ENCODE results near the gene NTN5. TPM values are rescaled to one million over a fixed set of nuclear protein-coding genes. Genes with fewer than 3 reads are reported as not detected.
"Not testable (repeated sequence)": the region's sequence is repeated elsewhere in the genome, so short reads cannot be mapped to it uniquely, and the experiment has no call there.

The NTN5 gene
- total RNA-seq, 1 donor from 2014 or later: 1.8 TPM

- no peak for TF ChIP-seq CTCF (IDR thresholded peaks at IDR 0.05; ENCODE audit: partially characterized antibody, unreplicated experiment)
- no peaks in the 10 kb centered on the region for H3K36me3 Mint-ChIP-seq (ENCODE audit: unreplicated experiment)
- H3K9me3 Mint-ChIP-seq (ENCODE audit: unreplicated experiment): no peaks in the 10 kb centered on the region
- H3K4me1 Mint-ChIP-seq (ENCODE audit: low read depth, unreplicated experiment): peaks cover 1% of the 10 kb centered on the region
- peaks cover 2% of the 10 kb centered on the region for H3K27me3 Mint-ChIP-seq (ENCODE audit: unreplicated experiment)
- no peak overlapping the region for H3K4me3 Mint-ChIP-seq (ENCODE audit: unreplicated experiment)
- DNase-seq: no peak
- H3K27ac Mint-ChIP-seq (ENCODE audit: unreplicated experiment): no peak overlapping the region
These were observed 11.1 kb downstream of the NTN5 start for GRCh38 chr19:48661711-48662090.

GRCh38 chr19:48660852-48661710, 11.7 kb downstream of the NTN5 start:
- TF ChIP-seq CTCF (IDR thresholded peaks at IDR 0.05; ENCODE audit: partially characterized antibody, unreplicated experiment): no peak
- Mint-ChIP-seq H3K4me1 (ENCODE audit: low read depth, unreplicated experiment) (peaks cover 1% of the 10 kb centered on the region), H3K4me3 (ENCODE audit: unreplicated experiment) (no peak overlapping the region), H3K27me3 (ENCODE audit: unreplicated experiment) (peaks cover 2% of the 10 kb centered on the region), H3K27ac (ENCODE audit: unreplicated experiment) (no peak overlapping the region), H3K9me3 (ENCODE audit: unreplicated experiment) (no peaks in the 10 kb centered on the region), H3K36me3 (ENCODE audit: unreplicated experiment) (no peaks in the 10 kb centered on the region)
- DNase-seq: peak; percentile 58

- Mint-ChIP-seq H3K4me1 (ENCODE audit: low read depth, unreplicated experiment) (peaks cover 3% of the 10 kb centered on the region), H3K9me3 (ENCODE audit: unreplicated experiment) (peaks cover 1% of the 10 kb centered on the region), H3K36me3 (ENCODE audit: unreplicated experiment) (no peaks in the 10 kb centered on the region), H3K4me3 (ENCODE audit: unreplicated experiment) (no peak overlapping the region), H3K27ac (ENCODE audit: unreplicated experiment) (no peak overlapping the region), H3K27me3 (ENCODE audit: unreplicated experiment) (peaks cover 2% of the 10 kb centered on the region)
- no peak for TF ChIP-seq CTCF (IDR thresholded peaks at IDR 0.05; ENCODE audit: partially characterized antibody, unreplicated experiment)
- DNase-seq: no peak
These were observed 13.0 kb downstream of the NTN5 start for GRCh38 chr19:48659768-48660167.

GRCh38 chr19:48658483-48658882, 14.3 kb downstream of the NTN5 start:
- H3K27me3 Mint-ChIP-seq (ENCODE audit: unreplicated experiment): peaks cover 4% of the 10 kb centered on the region
- H3K36me3 Mint-ChIP-seq (ENCODE audit: unreplicated experiment): no peaks in the 10 kb centered on the region
- H3K9me3 Mint-ChIP-seq (ENCODE audit: unreplicated experiment): peaks cover 1% of the 10 kb centered on the region
- peaks cover 3% of the 10 kb centered on the region for H3K4me1 Mint-ChIP-seq (ENCODE audit: low read depth, unreplicated experiment)
- no peak for TF ChIP-seq CTCF (IDR thresholded peaks at IDR 0.05; ENCODE audit: partially characterized antibody, unreplicated experiment)
- no peak for DNase-seq
- H3K27ac Mint-ChIP-seq (ENCODE audit: unreplicated experiment): no peak overlapping the region
- H3K4me3 Mint-ChIP-seq (ENCODE audit: unreplicated experiment): peak overlapping the region; percentile 14

GRCh38 chr19:48657828-48658227, 15.0 kb downstream of the NTN5 start:
- not testable (repeated sequence) for H3K27me3 Mint-ChIP-seq (ENCODE audit: unreplicated experiment); H3K4me3 Mint-ChIP-seq (ENCODE audit: unreplicated experiment); H3K36me3 Mint-ChIP-seq (ENCODE audit: unreplicated experiment); H3K4me1 Mint-ChIP-seq (ENCODE audit: low read depth, unreplicated experiment); H3K9me3 Mint-ChIP-seq (ENCODE audit: unreplicated experiment); H3K27ac Mint-ChIP-seq (ENCODE audit: unreplicated experiment); DNase-seq

Data from glutamatergic neuron (in vitro differentiated cells).